Activated CD4-positive, alpha-beta T cell treated with anti-CD3 and anti-CD28 coated beads for 4 hours (primary cell): ENCODE results near the gene NLK.

ENCODE experiments used
- DNase-seq, 2 donors: peaks; one replicate each; pipeline ENCODE4 v3.0.0-alpha.2; 2020

The NLK gene

DNA sequence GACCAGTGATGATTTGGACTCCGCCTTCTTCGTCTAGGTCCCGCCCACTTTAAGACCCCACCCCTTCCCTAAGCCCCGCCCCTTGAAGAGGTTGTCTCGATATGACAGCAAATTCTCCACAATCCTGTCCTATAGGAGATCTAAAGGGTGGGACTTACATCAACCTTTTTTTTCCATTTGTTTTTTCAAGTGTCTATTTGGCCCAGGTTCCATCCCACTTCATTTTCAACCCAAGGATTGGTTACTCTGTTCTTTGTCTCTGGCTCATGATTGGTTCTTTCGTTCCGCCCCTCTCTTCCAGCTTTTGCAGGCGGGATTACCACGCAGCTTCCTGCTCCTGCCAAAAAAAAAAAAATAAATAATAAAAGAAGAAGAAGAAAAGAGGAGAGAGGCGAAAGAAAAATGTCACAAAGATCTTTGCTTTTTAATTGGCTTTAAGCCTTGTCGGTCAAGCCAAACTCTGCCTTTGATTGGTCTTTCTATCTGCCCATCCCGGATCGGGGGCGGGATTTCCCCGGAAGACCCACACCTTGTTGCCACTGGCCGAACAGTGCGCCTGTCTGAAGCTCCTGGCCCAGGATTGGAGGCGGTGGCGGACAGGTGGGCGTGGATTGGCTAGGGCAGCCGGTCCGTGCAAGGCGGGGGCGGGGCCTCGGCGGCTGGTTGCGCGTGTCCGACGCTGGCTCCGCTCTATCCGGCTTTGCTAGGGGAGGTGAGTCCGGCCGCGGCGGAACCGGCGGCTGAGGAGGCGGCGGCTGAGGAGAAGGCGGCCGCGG lies 1.2 kb upstream of the NLK start:
- DNase-seq: peak; percentile 98 to 99

DNA sequence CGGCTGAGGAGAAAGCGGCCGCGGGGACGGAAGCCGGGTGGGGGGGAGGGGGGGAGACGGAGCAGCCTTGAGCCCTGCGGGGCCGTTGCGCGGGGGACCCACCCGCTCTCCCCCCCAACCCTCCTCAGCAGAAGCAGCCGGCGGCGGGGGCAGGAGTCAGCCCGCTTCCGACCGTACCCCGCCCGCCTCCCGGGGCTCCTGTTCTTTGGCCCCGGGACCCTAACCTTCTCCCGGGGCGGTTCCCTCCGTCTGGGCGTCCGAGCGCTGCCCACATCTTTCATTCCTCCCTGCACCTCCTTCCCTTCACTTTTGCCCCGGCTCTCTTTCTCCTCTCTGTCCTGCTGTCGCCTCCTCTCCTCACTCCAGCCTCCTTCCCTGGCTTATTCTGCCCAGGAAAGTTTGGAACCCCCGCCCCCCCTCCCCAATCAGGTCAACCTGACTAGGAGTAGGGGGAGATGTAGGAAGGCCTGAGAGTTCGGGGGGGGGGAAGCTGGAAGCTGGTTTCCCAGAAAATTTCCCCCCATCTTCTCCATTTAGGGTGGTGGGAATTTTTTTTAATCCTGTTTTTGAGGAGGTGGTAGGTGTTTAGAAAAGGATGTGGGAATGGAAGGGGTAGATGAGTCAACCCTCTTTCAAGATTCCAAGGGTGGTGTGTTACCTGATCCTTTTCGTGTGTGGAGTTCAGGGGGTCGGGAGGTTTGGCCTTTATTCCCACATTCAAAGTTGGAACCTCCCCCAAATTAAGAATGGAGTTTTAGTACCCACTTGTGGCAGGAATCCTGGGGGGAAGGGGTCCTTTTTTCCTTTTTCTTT lies 427 bp upstream of the NLK start:
- no peak for DNase-seq

GRCh38 chr17:28042721-28043291 lies 329 bp downstream of the NLK start:
- DNase-seq: no peak

GRCh38 chr17:28043296-28043695 lies 819 bp downstream of the NLK start:
- DNase-seq: no peak

GRCh38 chr17:28043741-28044140 lies 1.3 kb downstream of the NLK start:
- DNase-seq: no peak

- no peak for DNase-seq
These were observed 2.8 kb downstream of the NLK start for GRCh38 chr17:28045304-28045703.

DNA sequence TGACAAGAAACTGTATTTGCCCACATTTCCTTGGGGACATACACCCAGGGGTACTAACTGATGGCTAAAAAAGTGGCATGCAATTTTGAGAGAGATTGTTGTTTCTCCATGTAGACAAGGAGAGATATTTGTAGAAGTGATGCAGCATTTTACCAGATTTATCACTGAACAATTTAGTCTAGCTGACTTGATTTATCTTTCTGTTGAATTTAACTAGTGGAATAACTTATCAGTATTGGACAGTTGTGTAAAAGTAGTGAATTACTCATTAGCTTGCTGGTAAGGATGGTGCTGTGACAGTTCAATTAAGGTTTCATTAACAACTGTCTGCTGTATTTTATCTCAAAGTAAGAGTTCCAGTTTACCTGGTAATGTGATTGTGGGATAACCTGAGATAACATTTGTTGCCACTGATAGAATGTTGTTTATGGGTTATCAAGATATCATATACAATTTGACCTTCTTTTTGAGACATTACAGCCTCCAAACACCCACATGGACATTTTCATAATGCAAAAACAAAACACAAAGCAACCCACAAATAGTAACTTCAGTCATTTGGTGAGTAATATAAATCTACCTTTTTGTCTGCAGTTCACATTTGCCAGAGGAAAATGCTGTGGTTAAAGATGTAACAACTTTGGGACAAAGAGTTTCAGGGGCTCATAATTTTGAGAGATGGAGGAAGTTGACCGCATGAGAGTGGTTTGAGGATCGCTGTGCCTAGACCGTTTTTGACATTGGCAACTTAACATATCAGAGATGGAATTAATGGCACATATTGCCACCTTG lies 3.8 kb downstream of the NLK start:
- DNase-seq: no peak

GRCh38 chr17:28047806-28048205 lies 5.3 kb downstream of the NLK start:
- no peak for DNase-seq

GRCh38 chr17:28049071-28049470 lies 6.6 kb downstream of the NLK start:
- DNase-seq: no peak

DNA sequence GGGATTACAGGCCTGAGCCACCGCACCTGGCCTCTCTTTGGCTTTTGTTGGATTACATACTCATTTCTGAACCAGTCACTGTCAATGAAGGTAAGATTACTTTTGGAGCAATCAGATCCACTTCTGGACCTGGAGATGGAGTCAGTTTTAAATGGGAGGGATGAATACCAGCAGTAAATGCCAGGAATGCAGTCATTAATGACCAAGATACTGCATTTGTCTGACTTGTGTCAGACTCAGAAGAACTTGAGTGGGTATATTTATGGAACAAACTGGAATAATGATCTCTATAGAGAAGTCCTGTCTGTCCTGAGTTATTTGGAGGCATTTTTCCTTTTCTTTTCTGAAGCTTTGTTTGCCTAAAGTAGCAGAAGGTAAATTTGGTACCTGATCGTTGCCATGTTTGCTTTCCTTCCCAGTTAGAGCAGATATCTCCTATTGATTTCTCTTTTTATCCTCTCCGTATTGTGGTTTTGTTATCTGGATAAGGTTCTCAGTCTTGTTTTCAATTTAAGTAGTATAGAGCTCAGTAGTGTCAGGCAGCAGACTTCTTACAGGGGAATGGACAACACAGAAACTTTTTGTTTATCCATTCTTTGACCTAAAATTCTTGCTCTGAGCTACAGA lies 10.7 kb downstream of the NLK start:
- no peak for DNase-seq

GRCh38 chr17:28053725-28054124 lies 11.2 kb downstream of the NLK start:
- no peak for DNase-seq

- DNase-seq: no peak
These were observed 13.2 kb downstream of the NLK start for GRCh38 chr17:28055546-28056275.

GRCh38 chr17:28056276-28056620 lies 13.8 kb downstream of the NLK start:
- no peak for DNase-seq

GRCh38 chr17:28057731-28058246 lies 15.3 kb downstream of the NLK start:
- no peak for DNase-seq

DNA sequence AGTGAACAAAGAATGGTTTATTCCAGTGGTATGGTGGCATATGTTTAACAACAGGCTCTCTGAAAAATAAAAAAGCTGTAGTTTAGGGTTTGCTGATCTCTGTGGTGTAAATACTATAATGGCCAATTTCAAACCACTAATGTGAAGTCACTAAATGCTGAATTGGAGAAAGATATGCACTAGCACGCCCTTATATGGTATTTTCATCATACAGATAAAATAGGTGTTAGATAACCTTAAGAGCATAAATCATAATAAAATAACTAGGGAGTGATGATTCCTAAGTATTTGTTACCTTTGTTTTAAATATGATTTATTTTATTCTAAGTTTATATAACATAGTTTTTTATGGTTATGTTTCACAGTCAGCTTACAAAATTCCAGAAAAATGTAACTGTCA lies 17.2 kb downstream of the NLK start:
- no peak for DNase-seq

DNA sequence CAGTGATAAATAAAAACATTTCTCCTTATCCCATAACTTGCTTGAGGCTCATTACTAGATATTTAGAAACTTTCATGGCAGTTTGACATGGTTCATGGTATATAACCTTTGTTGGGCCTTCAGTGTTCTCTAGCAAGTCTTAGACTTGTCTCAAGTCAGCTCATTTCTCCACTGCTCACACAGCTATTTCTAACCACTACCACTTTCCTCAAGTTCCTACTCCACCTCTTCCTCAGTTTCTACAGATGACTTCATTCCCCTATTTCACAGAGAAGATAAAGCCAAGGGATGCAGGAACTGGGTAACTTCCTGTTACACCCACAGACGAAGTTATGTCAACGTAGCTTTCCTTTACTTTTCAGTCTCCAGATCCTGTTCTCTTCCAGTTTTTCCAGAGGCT lies 23.2 kb downstream of the NLK start:
- DNase-seq: no peak

- DNase-seq: no peak
These were observed 26.6 kb downstream of the NLK start for GRCh38 chr17:28069061-28069460.

DNA sequence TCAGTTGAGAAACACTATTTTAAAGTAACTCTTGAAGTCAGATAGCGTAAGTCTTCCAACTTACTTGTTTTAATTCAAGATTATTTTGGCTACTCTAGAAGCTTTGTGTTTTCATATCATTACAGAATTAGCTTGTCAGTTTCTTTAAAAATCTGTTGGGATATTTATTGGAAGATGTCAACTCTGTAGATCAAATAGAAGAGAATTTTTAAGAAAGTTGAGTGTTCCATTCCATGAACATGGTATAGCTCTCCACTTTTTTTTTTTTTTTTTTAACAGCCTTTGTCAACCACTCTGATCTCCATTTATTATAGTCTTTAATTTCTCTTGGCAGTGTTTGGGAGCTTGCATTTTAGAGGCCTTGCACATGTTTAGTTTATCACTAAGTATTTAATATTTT lies 28.7 kb downstream of the NLK start:
- no peak for DNase-seq

DNA sequence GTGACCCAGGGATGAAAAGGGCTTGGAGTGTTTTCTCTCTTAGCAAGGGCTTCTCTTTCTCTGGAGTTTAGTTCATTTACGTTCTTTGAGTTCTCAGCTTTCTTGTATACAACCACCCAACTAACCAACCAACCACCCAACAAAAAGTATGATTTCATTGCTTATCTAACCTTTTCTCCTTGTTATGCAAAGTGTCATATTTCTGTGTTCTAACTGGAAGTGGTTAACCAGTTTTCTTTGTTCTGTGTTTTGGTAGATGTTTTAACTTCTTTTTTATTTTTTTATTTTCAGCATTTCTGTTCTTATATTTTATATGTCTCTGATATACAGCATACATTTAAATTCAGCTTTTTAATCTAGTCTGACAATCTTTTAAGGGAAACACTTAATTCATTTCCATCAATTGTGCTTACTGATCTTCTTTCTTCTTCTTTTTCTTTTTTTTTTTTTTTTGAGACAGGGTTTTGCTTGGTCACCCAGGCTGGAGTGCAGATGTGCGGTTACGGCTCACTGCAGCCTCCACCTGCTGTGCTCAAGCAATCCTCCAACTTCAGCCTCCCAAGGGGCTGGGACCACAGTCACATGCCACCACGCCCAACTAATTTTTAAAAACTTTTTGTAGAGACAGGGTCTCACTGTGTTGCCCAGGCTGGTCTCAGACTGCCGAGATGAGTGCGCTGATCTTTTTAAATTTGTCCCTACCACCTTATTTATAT lies 29.6 kb downstream of the NLK start:
- DNase-seq: no peak

- DNase-seq: no peak
These were observed 30.6 kb downstream of the NLK start for GRCh38 chr17:28072936-28073533.

GRCh38 chr17:28074010-28074409 lies 31.5 kb downstream of the NLK start:
- no peak for DNase-seq
